ENCODE results near the gene DCAF6. TPM values are rescaled to one million over a fixed set of nuclear protein-coding genes. Genes with fewer than 3 reads are reported as not detected.

Gene DCAF6
- total RNA-seq, 1 donor from 2014 or later, result 32.9 TPM

GRCh38 chr1:167991546-167991945 is 55.1 kb downstream of the DCAF6 start:
- TF ChIP-seq CTCF (IDR thresholded peaks at IDR 0.05), result no peak
- Mint-ChIP-seq H3K27me3 (no peaks in the 10 kb centered on the region), H3K27ac (no peak overlapping the region), H3K4me3 (no peak overlapping the region), H3K9me3 (no peaks in the 10 kb centered on the region), H3K4me1 (no peaks in the 10 kb centered on the region), H3K36me3 (ENCODE audit: low read depth) (peaks cover 40% of the 10 kb centered on the region)
- intact Hi-C loops (cut with micrococcal nuclease), result no loop called here
- ChIA-PET CTCF (no interaction called here), POLR2A (no interaction called here)
- DNase-seq (no peak), ATAC-seq (ENCODE audit: low read depth) (no peak)

GRCh38 chr1:167993720-167994119 is 57.2 kb downstream of the DCAF6 start:
- no peak overlapping the region for H3K27ac Mint-ChIP-seq
- H3K9me3 Mint-ChIP-seq, result no peaks in the 10 kb centered on the region
- H3K36me3 Mint-ChIP-seq (ENCODE audit: low read depth), result peaks cover 44% of the 10 kb centered on the region
- ATAC-seq (ENCODE audit: low read depth) (no peak), DNase-seq (no peak)
- ChIA-PET CTCF (no interaction called here), POLR2A (no interaction called here)
- no peak for TF ChIP-seq CTCF (IDR thresholded peaks at IDR 0.05)
- no peaks in the 10 kb centered on the region for H3K27me3 Mint-ChIP-seq
- intact Hi-C loops (cut with micrococcal nuclease), result no loop called here
- H3K4me3 Mint-ChIP-seq, result no peak overlapping the region
- no peaks in the 10 kb centered on the region for H3K4me1 Mint-ChIP-seq

GRCh38 chr1:167994560-167994959 is 58.1 kb downstream of the DCAF6 start:
- H3K4me1 Mint-ChIP-seq, result no peaks in the 10 kb centered on the region
- no peak for ATAC-seq (ENCODE audit: low read depth)
- no peak for DNase-seq
- ChIA-PET CTCF (no interaction called here), POLR2A (no interaction called here)
- no peak overlapping the region for H3K4me3 Mint-ChIP-seq
- no peaks in the 10 kb centered on the region for H3K27me3 Mint-ChIP-seq
- H3K27ac Mint-ChIP-seq, result no peak overlapping the region
- TF ChIP-seq CTCF (IDR thresholded peaks at IDR 0.05), result no peak
- intact Hi-C loops (cut with micrococcal nuclease), result no loop called here
- H3K9me3 Mint-ChIP-seq, result no peaks in the 10 kb centered on the region
- peaks cover 46% of the 10 kb centered on the region for H3K36me3 Mint-ChIP-seq (ENCODE audit: low read depth)

GRCh38 chr1:167995038-167995437 is 58.6 kb downstream of the DCAF6 start:
- Mint-ChIP-seq H3K4me1 (no peaks in the 10 kb centered on the region), H3K36me3 (ENCODE audit: low read depth) (peaks cover 50% of the 10 kb centered on the region), H3K4me3 (no peak overlapping the region), H3K27me3 (no peaks in the 10 kb centered on the region), H3K9me3 (no peaks in the 10 kb centered on the region), H3K27ac (no peak overlapping the region)
- CTCF ChIA-PET, result no interaction called here
- ATAC-seq (ENCODE audit: low read depth) (no peak), DNase-seq (no peak)
- no peak for TF ChIP-seq CTCF (IDR thresholded peaks at IDR 0.05)
- intact Hi-C loops (cut with micrococcal nuclease), result no loop called here
- POLR2A ChIA-PET, result no interaction called here

GRCh38 chr1:167996266-167996665 is 59.8 kb downstream of the DCAF6 start:
- Mint-ChIP-seq H3K9me3 (no peaks in the 10 kb centered on the region), H3K4me1 (no peaks in the 10 kb centered on the region), H3K36me3 (ENCODE audit: low read depth) (peaks cover 55% of the 10 kb centered on the region), H3K27me3 (no peaks in the 10 kb centered on the region), H3K4me3 (no peak overlapping the region), H3K27ac (no peak overlapping the region)
- CTCF ChIA-PET, result no interaction called here
- intact Hi-C loops (cut with micrococcal nuclease), result no loop called here
- no peak for TF ChIP-seq CTCF (IDR thresholded peaks at IDR 0.05)
- ATAC-seq (ENCODE audit: low read depth), result no peak
- no peak for DNase-seq
- POLR2A ChIA-PET, result no interaction called here

All from activated B cell treated with CpG ODN at 0.5 μM for 24 hours (primary cell).